A673 (cell line): ENCODE data around the gene TNS3.

Source experiments
- EZH2 ChIP-seq: fragments of 200-600 bp; sonication (generic); IDR thresholded peaks from 2 replicates; pipeline ENCODE4 v1.6.1; 2017; ENCODE audit warnings: borderline replicate concordance, low read depth, mild to moderate bottlenecking, mixed read lengths, antibody characterized with exemption, low read length; ENCODE audit not compliant: poor library complexity, severe bottlenecking
- TF ChIP-seq, protein P1 (sequence below): fragments of 300-800, 200-600 bp; sonication (generic); conservative IDR thresholded peaks from 2 replicates; pipeline ENCODE4 v1.5.1; 2017; ENCODE audit warnings: low read depth, mild to moderate bottlenecking, antibody characterized with exemption, low read length, moderate library complexity, mixed read lengths

GRCh38 chr7:47584536-47584895 is 2.6 kb upstream of the TNS3 start:
- TF ChIP-seq, protein P1, sequence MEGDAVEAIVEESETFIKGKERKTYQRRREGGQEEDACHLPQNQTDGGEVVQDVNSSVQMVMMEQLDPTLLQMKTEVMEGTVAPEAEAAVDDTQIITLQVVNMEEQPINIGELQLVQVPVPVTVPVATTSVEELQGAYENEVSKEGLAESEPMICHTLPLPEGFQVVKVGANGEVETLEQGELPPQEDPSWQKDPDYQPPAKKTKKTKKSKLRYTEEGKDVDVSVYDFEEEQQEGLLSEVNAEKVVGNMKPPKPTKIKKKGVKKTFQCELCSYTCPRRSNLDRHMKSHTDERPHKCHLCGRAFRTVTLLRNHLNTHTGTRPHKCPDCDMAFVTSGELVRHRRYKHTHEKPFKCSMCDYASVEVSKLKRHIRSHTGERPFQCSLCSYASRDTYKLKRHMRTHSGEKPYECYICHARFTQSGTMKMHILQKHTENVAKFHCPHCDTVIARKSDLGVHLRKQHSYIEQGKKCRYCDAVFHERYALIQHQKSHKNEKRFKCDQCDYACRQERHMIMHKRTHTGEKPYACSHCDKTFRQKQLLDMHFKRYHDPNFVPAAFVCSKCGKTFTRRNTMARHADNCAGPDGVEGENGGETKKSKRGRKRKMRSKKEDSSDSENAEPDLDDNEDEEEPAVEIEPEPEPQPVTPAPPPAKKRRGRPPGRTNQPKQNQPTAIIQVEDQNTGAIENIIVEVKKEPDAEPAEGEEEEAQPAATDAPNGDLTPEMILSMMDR: no peak
- no peak for TF ChIP-seq EZH2
